ENCODE results near the gene NPLOC4. TPM values are rescaled to one million over a fixed set of nuclear protein-coding genes. Genes with fewer than 3 reads are reported as not detected.

The NPLOC4 gene
- total and polyA plus RNA-seq, 2 of the 13 experiments (the other 11 are each of a cell fraction or from before 2014, with no cell fraction given): 57.0 to 97.0 TPM

GRCh38 chr17:81566461-81567126 is 70.3 kb downstream of the NPLOC4 start:
- in situ Hi-C loops (cut with HindIII; ENCODE audit: extremely low pct_ligation_motif_present, low pct_unique_long_range_greater_than_20kb) (no loop called here), intact Hi-C loops (cut with micrococcal nuclease; ENCODE audit: unreplicated experiment) (no loop called here)

GRCh38 chr17:81565231-81565630 is 71.7 kb downstream of the NPLOC4 start:
- no peaks in the 10 kb centered on the region for H3K9me3 ChIP-seq (ENCODE audit: low read length)
- no peak overlapping the region for H3K27ac ChIP-seq (ENCODE audit: extremely low read length, insufficient read depth, low read length)
- no peaks in the 10 kb centered on the region for H3K27me3 ChIP-seq (ENCODE audit: control insufficient read depth in 1 of 2, insufficient read depth in 2 of 2, low read length in 2 of 2)
- no peak overlapping the region for H2AFZ ChIP-seq (ENCODE audit: low read length)
- no peaks in the 10 kb centered on the region for H4K20me1 ChIP-seq (ENCODE audit: insufficient read depth, low read length)
- no peak for TF ChIP-seq MIER3 (CRISPR knock-in tag; IDR thresholded peaks at IDR 0.05; ENCODE audit: borderline replicate concordance)
- peak; percentile 34 for TF ChIP-seq AGO2 (optimal IDR thresholded peaks at IDR 0.05; ENCODE audit: low read depth, low read length)
- ChIA-PET POLR2A (interaction anchor here (1.5 kb wide), 1 partner anchor 12 kb away, joined by 4 read pairs; no protein-coding TSS in a partner anchor), CTCF (ENCODE audit: low intra/inter-chr PET ratio, low total read pairs) (no interaction called here)
- WGBS (ENCODE audit: low lambda C conversion rate): 95% methylated on average over 10 of the region's 16 CpGs
- no peak overlapping the region for H3K4me2 ChIP-seq (ENCODE audit: low read depth, low read length)
- H3K9ac ChIP-seq (ENCODE audit: insufficient read depth, low read depth, low read length): no peak overlapping the region
- FAIRE-seq (no peak), ATAC-seq (no peak), DNase-seq (ENCODE audit: low spot score) (no peak)
- BruUV-seq (replicated peaks): no TSS peak
- no peak overlapping the region for H3K4me3 ChIP-seq (replicated peaks in 1 of 3; ENCODE audit: insufficient read depth in 1 of 3, low read depth in 2 of 3, low read length in 3 of 3)
- H3K79me2 ChIP-seq (ENCODE audit: insufficient read depth, low read length): no peaks in the 10 kb centered on the region
- H3K36me3 ChIP-seq (replicated peaks in 1 of 2; ENCODE audit: control insufficient read depth in 1 of 2, insufficient read depth in 2 of 2, low read length in 2 of 2): peaks cover 50 to 84% of the 10 kb centered on the region in 2 experiments
- intact Hi-C loops (cut with micrococcal nuclease; ENCODE audit: unreplicated experiment): no loop called here
- no peaks in the 10 kb centered on the region for H3K4me1 ChIP-seq (ENCODE audit: insufficient read depth, low read length)
- in situ Hi-C loops (cut with HindIII; ENCODE audit: extremely low pct_ligation_motif_present, low pct_unique_long_range_greater_than_20kb): no loop called here

More at GRCh38 chr17:81566461-81567126, 70.3 kb downstream of the NPLOC4 start:
- ChIA-PET POLR2A (interaction anchor here (1.5 to 1.8 kb wide), 2 partner anchors 11 to 15 kb away, joined by 4 to 5 read pairs; partner anchors contain the start of gene FAAP100), CTCF (ENCODE audit: low intra/inter-chr PET ratio, low total read pairs) (no interaction called here)
- DNase-seq (ENCODE audit: low spot score): no peak
- no peak for FAIRE-seq
- Histone ChIP-seq H3K27me3 (ENCODE audit: control insufficient read depth in 1 of 2, insufficient read depth in 2 of 2, low read length in 2 of 2) (no peaks in the 10 kb centered on the region), H3K4me2 (ENCODE audit: low read depth, low read length) (no peak overlapping the region), H3K4me3 (replicated peaks in 1 of 3; ENCODE audit: insufficient read depth in 1 of 3, low read depth in 2 of 3, low read length in 3 of 3) (no peak overlapping the region), H3K9ac (ENCODE audit: insufficient read depth, low read depth, low read length) (no peak overlapping the region), H3K9me3 (ENCODE audit: low read length) (no peaks in the 10 kb centered on the region), H3K4me1 (ENCODE audit: insufficient read depth, low read length) (no peaks in the 10 kb centered on the region), H3K36me3 (replicated peaks in 1 of 2; ENCODE audit: control insufficient read depth in 1 of 2, insufficient read depth in 2 of 2, low read length in 2 of 2) (peaks cover 56 to 84% of the 10 kb centered on the region in 2 experiments), H4K20me1 (ENCODE audit: insufficient read depth, low read length) (no peaks in the 10 kb centered on the region), H3K27ac (ENCODE audit: extremely low read length, insufficient read depth, low read length) (no peak overlapping the region), H2AFZ (ENCODE audit: low read length) (no peak overlapping the region), H3K79me2 (ENCODE audit: insufficient read depth, low read length) (no peaks in the 10 kb centered on the region)
- 92% methylated on average over 8 of the region's 8 CpGs for WGBS (ENCODE audit: low lambda C conversion rate)
- BruUV-seq (replicated peaks): no TSS peak
- no peak for ATAC-seq
- no peak for TF ChIP-seq CREB1 (IDR thresholded peaks at IDR 0.05)
- no peak for TF ChIP-seq CREB1 (CRISPR knock-in tag; IDR thresholded peaks at IDR 0.05)

All from HepG2 (cell line).